Measurements from ENCODE around the gene RBL2. TPM values are rescaled to one million over a fixed set of nuclear protein-coding genes. Genes with fewer than 3 reads are reported as not detected.

Gene RBL2
- total and polyA plus RNA-seq, 2 of the 8 experiments (the other 6 are each of a cell fraction or from before 2014, with no cell fraction given): 13.9 to 22.1 TPM

DNA sequence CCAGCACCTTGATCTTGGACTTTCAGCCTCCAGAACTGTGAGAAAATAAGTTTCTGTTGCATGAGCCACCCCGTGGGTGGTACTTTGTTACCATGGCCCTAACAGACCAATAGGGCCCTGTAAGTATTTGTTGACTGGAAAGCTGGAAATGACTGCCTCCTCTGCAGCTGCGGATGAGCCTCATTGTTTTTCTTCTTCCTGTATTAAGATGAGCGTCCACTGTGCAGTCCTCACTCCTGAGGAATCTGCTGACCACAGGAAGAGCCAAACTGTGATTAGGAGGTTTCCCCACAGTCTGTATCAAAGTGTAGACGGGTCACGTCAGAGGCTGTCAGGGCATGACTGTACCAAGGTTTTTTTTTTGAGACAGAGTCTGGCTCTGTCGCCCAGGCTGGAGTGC lies 81.0 kb downstream of the RBL2 start (continued):
- TF ChIP-seq SAP30 (IDR thresholded peaks at IDR 0.05; ENCODE audit: insufficient read depth, insufficient replicate concordance, low read length): no peak
